OCI-LY1 (cell line): ENCODE data around the gene NLRP6.

ENCODE experiments used
- EZH2 ChIP-seq: fragments of 200-600 bp; sonication (generic), shearing (Covaris generic); IDR thresholded peaks from 2 replicates; pipeline ENCODE4 v1.8.0; 2017; ENCODE audit warnings: borderline replicate concordance, mixed run types, mild to moderate bottlenecking, antibody characterized with exemption, low read length, moderate library complexity, mixed read lengths
- TF ChIP-seq, protein P1 (sequence below): fragments of 200-600 bp; sonication (generic), shearing (Covaris generic); IDR thresholded peaks from 2 replicates; pipeline ENCODE4 v1.5.1; 2017; ENCODE audit warnings: mild to moderate bottlenecking, antibody characterized with exemption, low read length, moderate library complexity, mixed read lengths

DNA sequence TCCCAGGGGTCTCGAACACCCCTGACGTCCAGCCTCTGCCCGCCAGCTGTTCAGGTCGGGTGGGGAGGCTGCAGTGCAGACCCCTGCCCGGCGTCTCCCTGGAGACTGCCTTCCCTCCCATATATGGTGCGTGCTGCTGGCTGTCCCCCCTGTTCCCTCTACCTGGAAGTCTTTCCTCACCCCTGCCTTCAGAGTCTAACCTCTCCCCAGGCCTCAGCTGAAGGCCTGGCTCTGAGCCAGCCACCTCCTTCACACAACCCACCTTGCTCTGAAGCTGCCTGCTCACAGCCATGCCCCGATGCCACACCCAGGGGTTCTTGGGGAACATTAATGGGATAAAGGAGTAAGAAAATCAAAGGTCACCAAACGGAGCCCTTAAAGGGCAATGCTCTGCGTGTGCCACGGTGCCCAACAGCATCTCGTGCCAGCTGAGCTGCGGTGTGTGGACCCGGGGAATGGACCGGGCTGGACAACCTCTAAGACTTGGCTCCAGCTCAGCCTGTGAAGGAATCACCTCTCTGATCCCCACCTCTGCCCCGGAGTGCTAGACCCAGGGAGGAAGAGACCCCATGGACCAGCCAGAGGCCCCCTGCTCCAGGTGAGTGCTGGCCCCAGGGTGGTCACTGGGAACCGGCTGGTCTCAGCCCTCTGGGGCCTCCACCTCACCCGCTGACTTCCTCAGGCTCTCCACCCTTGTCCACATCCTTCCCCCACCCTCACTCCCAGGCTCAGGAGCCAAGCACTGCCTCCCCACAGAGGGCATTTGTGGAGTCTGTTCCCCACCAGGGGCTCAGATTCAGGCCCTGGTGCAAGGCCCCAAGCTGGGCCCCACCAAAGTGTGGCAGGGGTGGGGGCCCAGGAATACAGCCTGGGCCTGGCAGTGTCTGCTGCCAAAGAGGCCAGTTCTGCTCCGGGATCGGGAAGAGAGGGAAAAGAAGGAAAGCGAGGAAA is at the start of gene NLRP6:
- TF ChIP-seq, protein P1, sequence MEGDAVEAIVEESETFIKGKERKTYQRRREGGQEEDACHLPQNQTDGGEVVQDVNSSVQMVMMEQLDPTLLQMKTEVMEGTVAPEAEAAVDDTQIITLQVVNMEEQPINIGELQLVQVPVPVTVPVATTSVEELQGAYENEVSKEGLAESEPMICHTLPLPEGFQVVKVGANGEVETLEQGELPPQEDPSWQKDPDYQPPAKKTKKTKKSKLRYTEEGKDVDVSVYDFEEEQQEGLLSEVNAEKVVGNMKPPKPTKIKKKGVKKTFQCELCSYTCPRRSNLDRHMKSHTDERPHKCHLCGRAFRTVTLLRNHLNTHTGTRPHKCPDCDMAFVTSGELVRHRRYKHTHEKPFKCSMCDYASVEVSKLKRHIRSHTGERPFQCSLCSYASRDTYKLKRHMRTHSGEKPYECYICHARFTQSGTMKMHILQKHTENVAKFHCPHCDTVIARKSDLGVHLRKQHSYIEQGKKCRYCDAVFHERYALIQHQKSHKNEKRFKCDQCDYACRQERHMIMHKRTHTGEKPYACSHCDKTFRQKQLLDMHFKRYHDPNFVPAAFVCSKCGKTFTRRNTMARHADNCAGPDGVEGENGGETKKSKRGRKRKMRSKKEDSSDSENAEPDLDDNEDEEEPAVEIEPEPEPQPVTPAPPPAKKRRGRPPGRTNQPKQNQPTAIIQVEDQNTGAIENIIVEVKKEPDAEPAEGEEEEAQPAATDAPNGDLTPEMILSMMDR: no peak
- no peak for TF ChIP-seq EZH2
